Anterior cingulate cortex (tissue), 58 donors: ENCODE measurements around the gene KCNJ14.
"Not testable (repeated sequence)": the region's sequence is repeated elsewhere in the genome, so short reads cannot be mapped to it uniquely, and the experiment has no call there.

Experiments
- DNase-seq, 58 donors: peaks; one replicate each; lab custom pipeline; 2025; lab: John Stamatoyannopoulos, UW

The KCNJ14 gene

GRCh38 chr19:48483301-48483700 lies 27.9 kb downstream of the KCNJ14 start:
- DNase-seq = no peak

- DNase-seq = no peak
These were observed 29.0 kb downstream of the KCNJ14 start for GRCh38 chr19:48484247-48484893.

GRCh38 chr19:48484931-48485612 lies 29.7 kb downstream of the KCNJ14 start:
- no peak for DNase-seq

- not testable (repeated sequence) for DNase-seq
These were observed 31.3 kb downstream of the KCNJ14 start for GRCh38 chr19:48486706-48487105.

- no peak for DNase-seq
These were observed 32.2 kb downstream of the KCNJ14 start for GRCh38 chr19:48487544-48487943.

- peak in 15 of 58 donors; percentile 4 to 55 (median 28) for DNase-seq
These were observed 32.6 kb downstream of the KCNJ14 start for GRCh38 chr19:48487948-48488347.

GRCh38 chr19:48488478-48488877 lies 33.1 kb downstream of the KCNJ14 start:
- not testable (repeated sequence) for DNase-seq

GRCh38 chr19:48489608-48490216 lies 34.3 kb downstream of the KCNJ14 start:
- peak in 42 of 58 donors; percentile 2 to 63 (median 22) for DNase-seq

- DNase-seq = peak in 2 of 58 donors; percentile 8 to 23
These were observed 35.8 kb downstream of the KCNJ14 start for GRCh38 chr19:48490981-48491792.

GRCh38 chr19:48491793-48492123 lies 36.4 kb downstream of the KCNJ14 start:
- no peak for DNase-seq

GRCh38 chr19:48492925-48493717 lies 37.7 kb downstream of the KCNJ14 start:
- DNase-seq = peak; percentile 6 to 98 (median 85)

GRCh38 chr19:48493718-48494401 lies 38.5 kb downstream of the KCNJ14 start:
- DNase-seq = peak in 1 of 58 donors; percentile 39

- DNase-seq = no peak
These were observed 40.0 kb downstream of the KCNJ14 start for GRCh38 chr19:48495396-48495795.

GRCh38 chr19:48496959-48497727 lies 41.8 kb downstream of the KCNJ14 start:
- no peak for DNase-seq

- no peak for DNase-seq
These were observed 42.6 kb downstream of the KCNJ14 start for GRCh38 chr19:48497728-48498594.

GRCh38 chr19:48498595-48499311 lies 43.4 kb downstream of the KCNJ14 start:
- no peak for DNase-seq
